GM19043 (cell line): ENCODE measurements around the gene PRSS50.
"Not testable (repeated sequence)": the region's sequence is repeated elsewhere in the genome, so short reads cannot be mapped to it uniquely, and the experiment has no call there.

Experiments
- ATAC-seq: cut with Tn5 transposase; IDR thresholded peaks from one replicate; pipeline ENCODE4 v1.9.1; 2021; ENCODE audit warnings: low read depth; ENCODE audit not compliant: unreplicated experiment

Gene PRSS50, protein sequence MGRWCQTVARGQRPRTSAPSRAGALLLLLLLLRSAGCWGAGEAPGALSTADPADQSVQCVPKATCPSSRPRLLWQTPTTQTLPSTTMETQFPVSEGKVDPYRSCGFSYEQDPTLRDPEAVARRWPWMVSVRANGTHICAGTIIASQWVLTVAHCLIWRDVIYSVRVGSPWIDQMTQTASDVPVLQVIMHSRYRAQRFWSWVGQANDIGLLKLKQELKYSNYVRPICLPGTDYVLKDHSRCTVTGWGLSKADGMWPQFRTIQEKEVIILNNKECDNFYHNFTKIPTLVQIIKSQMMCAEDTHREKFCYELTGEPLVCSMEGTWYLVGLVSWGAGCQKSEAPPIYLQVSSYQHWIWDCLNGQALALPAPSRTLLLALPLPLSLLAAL

DNA sequence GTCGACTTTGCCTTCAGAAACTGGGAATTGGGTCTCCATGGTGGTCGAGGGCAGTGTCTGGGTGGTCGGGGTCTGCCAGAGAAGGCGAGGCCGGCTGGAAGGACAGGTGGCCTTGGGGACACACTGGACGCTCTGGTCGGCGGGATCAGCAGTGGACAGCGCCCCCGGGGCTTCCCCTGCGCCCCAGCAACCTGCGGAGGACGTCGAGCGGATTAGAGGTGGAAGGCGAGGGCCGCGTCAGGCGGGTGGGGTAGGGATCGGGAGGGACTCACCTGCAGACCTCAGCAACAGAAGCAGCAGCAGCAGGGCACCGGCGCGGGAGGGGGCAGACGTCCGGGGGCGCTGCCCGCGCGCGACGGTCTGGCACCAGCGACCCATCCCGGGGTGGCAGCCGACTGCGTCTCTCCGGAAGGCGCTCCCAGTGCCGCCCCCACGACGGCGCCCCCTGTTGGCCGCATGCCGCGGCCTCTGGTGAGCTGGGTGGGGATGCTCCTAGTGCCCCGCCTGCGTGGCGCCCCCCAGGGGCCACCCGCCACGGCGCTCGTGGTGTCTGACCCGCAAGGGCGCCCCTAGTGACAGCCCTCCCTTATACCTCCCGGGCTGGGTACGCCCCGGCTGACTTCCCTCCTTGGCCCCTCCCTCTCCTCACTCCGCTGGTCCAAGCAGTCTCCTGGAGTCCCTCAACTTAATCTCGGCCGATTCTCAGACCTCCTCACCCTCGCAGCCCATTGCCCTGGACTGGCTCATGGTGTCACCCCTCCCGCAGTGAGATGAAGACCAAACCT lies at the start of gene PRSS50:
Gene PRSS50, minus strand, starts transcription at position 423 of the 785 bp plus-strand sequence. Its CDS starts 45 bp downstream, at position 378.
- no peak for ATAC-seq

DNA sequence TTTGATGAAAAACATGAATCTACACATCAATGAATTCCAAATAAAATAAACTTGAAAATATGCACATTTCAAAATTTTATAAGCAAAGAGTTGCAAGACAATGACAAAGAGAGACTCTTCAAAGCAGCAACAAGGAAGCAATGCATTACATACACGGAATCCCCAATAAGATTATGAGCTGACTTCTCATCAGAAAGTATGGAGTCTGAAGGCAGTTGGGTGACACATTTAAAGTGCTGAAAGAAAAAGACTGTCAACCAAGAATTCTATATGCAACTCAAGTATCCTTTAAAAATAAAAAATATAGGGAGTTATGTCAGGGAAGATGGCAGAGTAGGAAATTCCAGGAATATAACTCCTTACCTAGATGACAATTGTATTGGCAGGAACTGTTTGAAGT lies 46.5 kb upstream of the PRSS50 start:
- ATAC-seq = no peak

DNA sequence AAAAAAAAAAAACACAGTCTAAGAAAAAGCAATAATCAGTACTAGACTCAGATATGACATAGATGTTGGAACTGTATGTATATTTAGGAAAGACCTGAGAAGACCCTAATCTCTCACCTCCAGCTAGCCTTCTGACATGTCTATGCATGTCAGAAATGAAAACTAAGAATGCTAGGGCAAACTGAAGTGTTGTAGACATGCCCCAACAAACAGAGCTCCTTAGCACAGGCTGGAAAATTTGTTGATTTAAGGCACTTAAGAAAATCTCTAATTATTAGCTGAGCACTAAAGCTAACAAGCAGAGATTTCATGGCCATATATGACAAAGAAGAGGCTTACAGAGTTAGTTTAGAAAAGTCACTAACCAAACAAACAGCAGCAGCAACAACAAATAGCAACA lies 45.5 kb upstream of the PRSS50 start:
- no peak for ATAC-seq

DNA sequence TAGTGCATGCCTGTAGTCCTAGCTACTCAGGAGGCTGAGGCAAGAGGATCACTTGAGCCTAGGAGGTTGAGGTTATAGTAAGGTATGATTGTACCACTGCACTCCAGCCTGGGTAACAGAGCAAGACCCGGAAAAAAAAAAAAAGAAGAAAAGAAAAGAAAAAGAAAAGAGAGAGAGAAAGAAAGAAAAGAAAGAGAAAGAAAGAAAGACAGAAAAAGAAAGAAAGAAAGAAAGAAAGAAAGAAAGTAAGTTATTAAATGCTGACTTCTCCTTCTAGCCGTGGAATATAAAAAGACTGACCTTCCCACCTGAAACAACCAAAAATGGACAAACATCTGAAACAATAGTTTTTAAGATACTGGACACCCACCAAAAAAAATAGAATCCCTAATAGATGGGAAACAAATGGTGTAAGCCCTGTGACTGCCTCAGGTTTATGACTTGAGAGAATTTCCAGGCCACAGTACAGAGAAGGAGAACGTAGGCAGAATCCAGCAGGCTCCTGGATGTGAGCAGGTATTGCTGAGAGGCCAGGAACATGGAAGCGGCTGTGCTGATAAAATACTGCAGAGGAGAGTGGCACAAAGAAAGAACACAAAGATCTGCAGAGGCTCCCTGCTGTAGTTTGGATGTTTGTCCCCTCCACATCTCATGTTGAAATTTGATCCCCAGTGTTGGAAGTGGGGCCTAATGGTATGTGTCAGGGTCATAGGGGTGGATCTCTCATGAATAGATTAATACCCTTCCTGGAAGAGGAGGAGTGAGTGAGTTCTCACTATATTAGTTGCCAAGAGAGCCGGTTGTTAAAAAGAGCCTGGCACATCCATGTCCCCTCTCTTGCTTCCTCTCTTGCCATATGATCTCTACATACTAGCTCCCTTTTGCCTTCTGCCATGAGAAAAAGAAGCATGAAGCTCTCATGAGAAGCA lies 41.8 kb upstream of the PRSS50 start:
- no peak for ATAC-seq

DNA sequence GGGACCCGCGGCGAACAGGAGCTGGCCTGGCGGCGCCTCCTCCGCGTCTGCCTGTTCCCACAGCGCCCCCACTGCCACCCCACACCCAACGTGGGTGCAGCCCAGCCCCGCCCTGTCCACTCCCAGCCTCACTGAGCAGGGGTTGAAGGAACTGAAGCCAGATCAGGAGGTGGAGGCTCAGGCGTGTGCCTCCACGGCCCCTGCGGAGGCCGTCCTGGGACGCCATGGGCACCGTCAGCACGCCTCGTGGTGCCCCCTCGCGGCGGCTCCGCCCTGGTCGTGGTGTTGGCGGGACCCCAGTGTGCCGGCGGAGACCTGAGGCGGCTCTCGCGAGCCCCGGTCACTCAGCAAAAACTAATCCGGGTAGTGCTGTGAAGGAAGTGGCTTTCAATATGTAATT lies 39.0 kb upstream of the PRSS50 start:
- no peak for ATAC-seq

DNA sequence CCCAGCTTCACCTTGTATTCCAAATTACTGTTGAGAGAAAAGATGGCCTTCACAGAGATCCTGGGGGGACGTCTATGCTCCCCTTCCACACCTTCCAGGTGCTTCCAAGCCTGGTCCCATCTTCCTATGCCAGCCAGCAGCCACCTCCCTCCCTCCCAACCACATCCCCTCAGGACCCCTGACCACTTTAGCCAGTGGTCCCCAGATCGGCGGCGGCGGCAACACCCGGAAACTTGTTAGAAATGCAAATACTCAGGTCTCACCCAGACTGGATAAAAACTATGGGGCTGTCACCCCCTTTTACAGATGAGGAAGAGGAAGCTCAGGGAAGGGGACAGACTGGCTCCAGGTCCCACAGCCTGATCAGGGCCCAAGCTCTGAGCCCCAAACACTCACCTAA lies 38.0 kb upstream of the PRSS50 start:
- ATAC-seq = no peak

DNA sequence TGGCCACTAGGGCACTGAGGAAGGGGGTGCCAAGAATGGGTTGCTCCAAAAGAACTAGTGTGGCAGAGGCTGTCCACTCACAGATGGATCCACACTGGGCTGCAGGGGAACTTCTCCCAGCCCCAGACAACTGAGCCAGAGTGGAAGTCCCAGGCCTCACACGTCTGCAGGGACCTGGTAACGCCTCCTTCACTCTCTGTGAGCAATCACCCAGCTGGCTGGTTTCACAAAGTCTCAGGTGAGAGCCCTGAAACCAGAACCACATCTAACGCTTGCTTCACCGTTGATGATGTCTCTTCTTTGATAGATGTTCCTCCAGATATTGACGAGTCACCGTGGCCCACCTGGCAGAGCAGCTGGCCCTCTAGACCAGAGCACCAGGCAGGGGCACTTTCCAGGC lies 35.5 kb upstream of the PRSS50 start:
- ATAC-seq = not testable (repeated sequence)

DNA sequence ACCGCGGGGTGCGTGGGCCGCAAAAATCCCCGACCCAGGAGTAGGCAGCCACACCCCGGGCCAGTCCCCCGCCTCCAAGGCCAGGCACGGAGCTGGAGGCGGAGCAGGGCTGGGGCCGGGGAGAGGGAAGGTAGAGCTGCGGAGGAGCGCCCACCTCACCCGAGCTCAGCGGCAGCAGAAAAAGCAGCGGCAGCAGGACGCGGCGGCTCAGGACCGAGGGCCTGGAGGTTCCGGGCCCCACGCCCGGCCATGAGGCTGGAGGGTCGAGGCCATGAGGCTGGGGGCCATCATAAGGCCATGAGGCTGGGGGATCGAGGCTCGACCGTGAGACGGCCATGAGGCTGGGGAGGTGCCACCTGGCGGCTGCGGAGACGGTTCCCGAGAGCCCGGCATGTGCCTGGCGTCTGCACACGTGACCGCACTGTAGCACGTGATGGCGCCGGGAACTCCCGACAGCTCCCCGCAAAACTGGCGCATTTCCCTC lies 32.9 kb upstream of the PRSS50 start:
- ATAC-seq = no peak

DNA sequence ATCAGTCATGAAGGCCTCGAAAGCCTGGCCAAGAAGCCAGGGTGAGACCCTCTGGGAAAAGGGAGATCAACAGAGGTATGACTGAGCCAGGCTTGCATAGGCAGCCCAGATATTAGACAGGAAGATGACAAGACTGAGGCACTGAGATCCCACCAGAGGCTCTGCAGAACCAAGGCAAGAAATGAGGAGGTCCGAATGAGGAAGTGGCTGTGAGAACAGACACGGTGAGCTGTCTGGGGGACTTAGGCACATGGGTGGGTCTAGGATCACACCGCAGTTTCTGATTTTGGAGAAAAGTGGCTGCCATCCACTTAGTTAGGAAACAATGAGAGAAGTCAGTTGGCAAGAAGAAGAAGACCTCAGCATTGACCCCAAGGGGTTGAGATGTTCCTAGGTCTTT lies 31.5 kb upstream of the PRSS50 start:
- ATAC-seq = no peak

DNA sequence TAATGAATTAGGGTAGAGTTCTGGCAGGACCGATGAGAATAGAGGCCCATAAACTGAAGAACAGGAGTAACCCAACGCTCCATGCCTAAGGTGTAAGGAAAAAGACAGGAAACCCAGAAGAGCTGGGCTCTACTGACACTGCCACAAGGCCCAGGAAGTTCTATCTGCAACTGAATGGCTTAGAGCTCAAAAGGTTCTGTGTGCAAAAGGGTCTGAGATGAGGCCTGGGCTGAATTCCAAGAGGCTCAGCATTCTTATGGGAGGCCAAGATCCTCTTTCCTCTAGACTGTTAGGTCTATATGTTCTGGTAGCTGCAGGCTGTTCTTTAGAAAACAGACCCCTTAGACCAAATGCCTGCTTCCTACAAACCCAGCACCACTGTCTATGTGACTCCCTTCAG lies 30.5 kb upstream of the PRSS50 start:
- ATAC-seq = no peak

DNA sequence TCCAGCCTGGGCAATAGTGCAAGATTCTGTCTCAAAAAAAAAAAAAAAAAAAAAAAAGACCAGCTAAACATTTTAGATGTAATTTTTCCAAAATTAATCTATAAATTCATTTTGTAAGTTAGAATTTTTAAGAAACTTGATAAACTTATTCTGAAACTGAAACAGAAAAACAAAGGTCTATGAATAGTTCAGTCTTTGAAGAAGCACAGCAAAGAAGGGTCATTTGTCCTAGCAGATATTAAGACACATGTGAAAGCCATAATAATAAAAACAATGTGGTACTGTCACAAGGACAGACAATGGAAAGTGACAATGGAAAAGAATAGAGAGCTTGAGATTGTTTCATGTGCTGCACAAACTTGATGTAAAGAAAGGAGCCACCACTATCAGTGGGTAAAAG lies 29.0 kb upstream of the PRSS50 start:
- no peak for ATAC-seq

DNA sequence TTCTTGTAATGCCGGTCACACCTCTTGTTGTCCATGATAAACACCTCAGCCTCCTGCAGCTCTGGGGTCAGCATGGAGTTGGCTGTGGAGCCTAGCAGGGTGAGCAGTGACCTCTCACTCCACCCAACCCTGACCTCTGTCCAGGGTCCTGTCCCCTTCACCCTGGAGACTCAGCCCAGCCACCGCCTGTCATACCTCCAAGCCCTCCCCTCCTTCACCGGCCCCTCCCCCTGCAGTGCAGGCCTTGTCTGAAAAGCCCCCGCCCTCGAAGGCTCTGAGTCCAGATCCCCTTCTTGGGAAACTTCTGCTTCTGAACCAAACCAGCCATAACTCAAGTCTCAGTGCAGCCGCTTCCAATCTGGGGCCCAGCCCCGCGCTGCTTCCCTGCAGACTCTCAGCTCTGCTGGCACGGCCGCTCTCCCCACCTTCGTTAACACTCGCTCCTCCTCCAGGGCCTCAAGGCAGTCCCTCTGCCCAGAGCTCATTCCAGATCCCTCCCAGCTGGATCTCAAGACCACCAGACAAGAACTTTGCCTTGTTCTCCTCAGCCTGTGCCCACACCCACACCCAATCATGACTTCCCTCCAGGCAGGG lies 25.4 kb upstream of the PRSS50 start:
- no peak for ATAC-seq

DNA sequence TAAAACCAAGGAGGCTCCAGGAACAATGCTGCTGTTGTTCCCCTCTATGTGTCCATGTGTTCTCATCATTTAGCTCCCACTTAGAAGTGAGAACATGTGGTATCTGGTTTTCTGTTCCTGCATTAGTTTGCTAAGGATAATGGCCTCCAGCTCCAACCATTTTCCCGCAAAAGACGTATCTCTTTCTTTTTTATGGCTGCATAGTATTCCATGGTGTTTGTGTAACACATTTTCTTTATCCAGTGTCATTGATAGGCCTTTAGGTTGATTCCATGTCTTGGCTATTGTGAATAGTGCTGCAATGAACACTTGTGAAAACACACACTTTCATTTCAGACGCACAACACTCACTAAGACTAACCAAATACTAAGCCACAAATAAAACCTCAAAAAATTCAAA lies 21.9 kb upstream of the PRSS50 start:
- ATAC-seq = not testable (repeated sequence)

DNA sequence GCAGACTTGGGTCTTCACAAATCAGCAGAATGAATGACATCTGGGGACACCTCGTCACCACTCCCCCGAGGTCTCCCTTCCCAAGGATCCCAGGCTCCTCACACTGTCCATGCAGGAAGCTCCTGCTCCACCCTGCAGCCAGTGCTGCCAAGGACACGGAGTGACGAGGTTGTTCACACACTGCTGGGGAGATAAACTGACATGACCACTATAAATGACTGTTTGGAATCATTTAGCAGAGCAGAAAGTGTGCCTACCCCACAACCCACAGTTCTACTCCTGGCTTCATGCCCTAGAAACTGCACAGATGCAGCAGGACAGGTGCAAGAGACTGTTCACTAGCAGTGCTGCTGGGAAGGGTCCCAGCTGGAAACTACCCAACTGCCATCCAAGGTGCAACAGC lies 19.7 kb upstream of the PRSS50 start:
- ATAC-seq = no peak

DNA sequence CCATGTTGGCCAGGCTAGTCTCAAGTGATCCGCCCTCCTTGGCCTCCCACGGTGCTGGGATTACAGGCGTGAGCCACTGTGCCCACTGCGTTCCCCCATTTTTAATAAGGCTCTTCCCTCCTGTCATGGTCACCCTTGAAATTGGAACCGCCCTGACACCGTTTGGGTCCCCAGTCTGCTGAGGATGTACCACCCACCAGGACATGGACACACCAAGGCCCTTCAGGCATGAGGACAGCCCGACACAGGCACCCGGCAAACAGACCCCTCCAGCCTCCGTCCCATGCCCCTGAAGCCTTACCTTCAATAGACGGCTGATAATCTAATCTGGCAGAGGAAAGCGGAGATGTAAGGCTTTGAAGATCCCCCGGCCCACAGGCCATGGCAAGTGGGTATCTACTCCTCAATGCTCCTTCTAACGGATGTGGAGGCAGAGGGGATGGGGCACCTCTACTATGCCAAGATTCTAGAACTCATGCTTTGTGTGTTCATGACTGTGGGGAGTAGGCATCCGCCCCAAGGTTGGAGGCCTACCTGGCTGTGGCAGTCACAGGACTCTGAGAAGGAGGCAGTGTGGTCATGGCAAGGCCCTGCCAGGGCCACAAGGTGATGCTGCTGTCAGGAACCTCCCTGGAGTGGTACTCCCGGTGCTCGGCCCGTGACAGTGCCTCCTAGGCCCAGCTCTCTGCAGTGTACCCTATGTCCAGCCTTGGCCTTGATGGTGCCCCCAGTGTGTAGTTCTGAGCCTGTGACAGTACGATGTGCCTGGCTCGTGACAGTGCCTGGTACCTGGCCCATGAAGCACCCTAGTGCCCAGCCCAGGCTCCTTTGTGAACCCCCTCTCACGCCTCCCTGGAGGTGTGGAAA lies 18.6 kb upstream of the PRSS50 start:
- ATAC-seq = no peak

DNA sequence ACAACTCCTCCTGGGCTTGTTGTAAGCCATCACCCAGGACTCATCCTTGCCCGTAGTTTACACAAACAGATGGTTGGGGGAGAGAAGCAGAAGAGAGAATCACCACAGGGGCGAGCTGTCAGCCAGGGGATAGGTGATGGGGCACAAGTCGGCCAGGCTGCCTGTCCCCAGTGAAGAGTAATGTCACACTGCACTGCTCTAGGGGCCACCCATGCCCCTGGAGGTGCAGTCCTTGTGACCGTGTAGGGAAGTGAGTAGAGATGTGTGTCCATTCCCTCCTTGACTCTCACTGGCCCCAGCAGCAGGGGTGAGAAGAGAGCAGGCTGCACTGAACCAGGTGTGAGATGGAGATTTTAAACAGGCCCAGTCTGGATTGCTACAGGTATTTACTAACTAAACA lies 17.1 kb upstream of the PRSS50 start:
- no peak for ATAC-seq

DNA sequence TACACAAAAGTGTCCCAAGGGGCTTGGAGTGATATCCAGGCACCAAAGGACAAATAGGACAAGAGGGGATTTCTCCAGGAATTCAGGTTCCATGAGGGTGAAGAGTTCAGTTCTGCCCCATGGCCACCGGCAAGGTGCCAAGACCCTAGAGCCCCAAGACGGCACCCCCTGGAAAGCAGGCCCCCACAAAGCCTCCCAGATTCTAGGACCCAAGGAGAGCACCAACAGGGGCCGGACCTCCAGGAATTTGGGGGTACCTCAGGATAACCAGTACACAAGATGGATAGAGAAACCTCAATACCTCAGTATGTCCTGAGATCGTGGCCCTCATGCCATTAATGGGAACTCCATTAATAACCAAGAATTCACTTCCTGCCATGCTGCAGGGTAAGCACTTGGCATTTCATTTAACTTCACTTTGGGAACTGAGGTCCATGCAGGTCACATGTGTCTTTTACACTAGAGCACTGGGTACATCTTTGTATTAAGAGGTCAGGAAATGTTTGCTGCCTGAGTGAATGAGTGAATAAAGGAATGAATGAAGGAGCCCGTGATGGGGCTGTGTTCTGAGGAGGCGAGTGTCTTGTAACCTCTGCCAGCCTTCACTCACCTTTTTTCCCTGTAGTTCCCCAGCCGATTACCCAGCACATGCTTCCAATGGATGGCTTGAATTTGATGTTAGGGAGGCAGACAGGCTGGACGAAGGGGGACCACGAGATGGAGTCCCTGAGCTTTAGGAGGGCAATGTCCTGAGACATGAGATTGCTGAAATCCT lies 15.5 kb upstream of the PRSS50 start:
- no peak for ATAC-seq

DNA sequence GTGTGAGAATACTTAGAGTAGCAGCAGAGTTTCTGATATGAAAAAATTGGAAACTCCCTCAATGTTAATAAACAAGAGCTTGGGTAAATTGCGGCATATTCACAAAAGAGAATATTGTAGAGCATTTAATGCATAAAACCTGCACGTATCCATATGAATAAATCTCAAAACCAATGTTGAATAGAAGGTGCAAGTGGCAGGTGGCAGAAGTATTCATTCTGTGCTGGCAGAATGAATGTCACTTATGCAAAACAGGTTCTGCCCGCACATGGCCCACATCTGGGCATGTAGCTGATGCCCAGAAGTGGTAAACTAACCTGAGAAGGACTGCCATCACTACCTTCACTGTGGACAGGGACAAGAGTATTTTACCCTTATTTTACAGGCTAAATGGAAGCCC lies 14.1 kb upstream of the PRSS50 start:
- ATAC-seq = no peak

DNA sequence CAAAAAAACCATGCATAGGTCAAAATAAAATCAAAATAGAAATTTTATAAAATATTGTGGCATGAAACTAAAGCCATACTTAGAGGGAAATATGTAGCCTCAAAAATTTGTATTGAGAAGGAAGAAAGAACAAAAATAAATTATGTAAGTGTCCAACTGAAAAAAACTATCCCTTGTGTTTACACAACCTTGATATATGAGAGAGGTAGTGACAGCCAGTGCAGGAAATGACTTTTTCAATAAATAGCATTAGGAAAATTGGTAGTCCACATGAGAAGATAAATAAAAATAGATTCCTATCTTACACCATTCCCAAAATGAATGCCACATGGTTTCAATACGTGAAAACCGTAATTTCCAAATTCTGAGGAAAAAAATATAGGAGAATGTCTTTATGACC lies 13.2 kb upstream of the PRSS50 start:
- ATAC-seq = no peak
